ENCODE data around the gene ABLIM3. TPM values are rescaled to one million over a fixed set of nuclear protein-coding genes. Genes with fewer than 3 reads are reported as not detected.

The ABLIM3 gene
- total and polyA plus RNA-seq, 10 of the 15 experiments (the other 5 are each of a cell fraction or from before 2014, with no cell fraction given): 0.03 TPM; not detected in 9

GRCh38 chr5:149260761-149261160, 119.5 kb downstream of the ABLIM3 start:
- in situ Hi-C loops (cut with MboI) (no loop called here), intact Hi-C loops (cut with micrococcal nuclease; ENCODE audit: unreplicated experiment) (no loop called here)
- no TSS peak for BruUV-seq (replicated peaks)
- RAD21 ChIA-PET (ENCODE audit: unreplicated experiment): no interaction called here
- no peak for FAIRE-seq
- Histone ChIP-seq H3K27me3 (replicated peaks in 1 of 2; ENCODE audit: control insufficient read depth in 2 of 2, insufficient read depth in 2 of 2, low read length in 1 of 2) (no peaks in the 10 kb centered on the region; a peak in 1 of 4 replicates), H3K4me1 (ENCODE audit: control insufficient read depth, insufficient read depth, low read length) (no peaks in the 10 kb centered on the region), H3K27ac (ENCODE audit: control insufficient read depth, insufficient read depth) (no peak overlapping the region), H3K79me2 (ENCODE audit: control insufficient read depth, insufficient read depth, low read length) (no peaks in the 10 kb centered on the region), H2AFZ (ENCODE audit: control insufficient read depth, low read depth, low read length) (no peak overlapping the region), H4K20me1 (ENCODE audit: control insufficient read depth, insufficient read depth) (no peaks in the 10 kb centered on the region), H3K4me2 (ENCODE audit: control insufficient read depth, insufficient read depth) (no peak overlapping the region), H3K4me3 (no peak overlapping the region), H3K9ac (ENCODE audit: control insufficient read depth, insufficient read depth, low read length) (no peak overlapping the region), H3K36me3 (ENCODE audit: control insufficient read depth in 2 of 2, insufficient read depth in 2 of 2, low read length in 1 of 2) (no peaks in the 10 kb centered on the region), H3K9me3 (replicated peaks; ENCODE audit: control insufficient read depth, insufficient read depth, low read length) (no peaks in the 10 kb centered on the region)
- TF ChIP-seq, protein P1, sequence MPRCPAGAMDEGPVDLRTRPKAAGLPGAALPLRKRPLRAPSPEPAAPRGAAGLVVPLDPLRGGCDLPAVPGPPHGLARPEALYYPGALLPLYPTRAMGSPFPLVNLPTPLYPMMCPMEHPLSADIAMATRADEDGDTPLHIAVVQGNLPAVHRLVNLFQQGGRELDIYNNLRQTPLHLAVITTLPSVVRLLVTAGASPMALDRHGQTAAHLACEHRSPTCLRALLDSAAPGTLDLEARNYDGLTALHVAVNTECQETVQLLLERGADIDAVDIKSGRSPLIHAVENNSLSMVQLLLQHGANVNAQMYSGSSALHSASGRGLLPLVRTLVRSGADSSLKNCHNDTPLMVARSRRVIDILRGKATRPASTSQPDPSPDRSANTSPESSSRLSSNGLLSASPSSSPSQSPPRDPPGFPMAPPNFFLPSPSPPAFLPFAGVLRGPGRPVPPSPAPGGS (IDR thresholded peaks at IDR 0.05; ENCODE audit: borderline replicate concordance, insufficient read depth, low read depth, low read length, poor library complexity, severe bottlenecking): no peak
- TF ChIP-seq MEF2B (IDR thresholded peaks at IDR 0.05; ENCODE audit: partially characterized antibody, poor library complexity, severe bottlenecking): no peak
- no peak for TF ChIP-seq JUND (IDR thresholded peaks at IDR 0.05; ENCODE audit: low read depth, low read length)
- no peak for TF ChIP-seq RCOR1 (conservative IDR thresholded peaks at IDR 0.05; ENCODE audit: low read depth, low read length)
- no peak for TF ChIP-seq BMI1 (IDR thresholded peaks at IDR 0.05; ENCODE audit: borderline replicate concordance)
- no peak for TF ChIP-seq MYC (IDR thresholded peaks at IDR 0.05; ENCODE audit: insufficient read depth, insufficient read length, insufficient replicate concordance, low read length, severe bottlenecking)
- no peak for TF ChIP-seq SREBF2 (IDR thresholded peaks at IDR 0.05; ENCODE audit: low read length)
- TF ChIP-seq, protein P2, sequence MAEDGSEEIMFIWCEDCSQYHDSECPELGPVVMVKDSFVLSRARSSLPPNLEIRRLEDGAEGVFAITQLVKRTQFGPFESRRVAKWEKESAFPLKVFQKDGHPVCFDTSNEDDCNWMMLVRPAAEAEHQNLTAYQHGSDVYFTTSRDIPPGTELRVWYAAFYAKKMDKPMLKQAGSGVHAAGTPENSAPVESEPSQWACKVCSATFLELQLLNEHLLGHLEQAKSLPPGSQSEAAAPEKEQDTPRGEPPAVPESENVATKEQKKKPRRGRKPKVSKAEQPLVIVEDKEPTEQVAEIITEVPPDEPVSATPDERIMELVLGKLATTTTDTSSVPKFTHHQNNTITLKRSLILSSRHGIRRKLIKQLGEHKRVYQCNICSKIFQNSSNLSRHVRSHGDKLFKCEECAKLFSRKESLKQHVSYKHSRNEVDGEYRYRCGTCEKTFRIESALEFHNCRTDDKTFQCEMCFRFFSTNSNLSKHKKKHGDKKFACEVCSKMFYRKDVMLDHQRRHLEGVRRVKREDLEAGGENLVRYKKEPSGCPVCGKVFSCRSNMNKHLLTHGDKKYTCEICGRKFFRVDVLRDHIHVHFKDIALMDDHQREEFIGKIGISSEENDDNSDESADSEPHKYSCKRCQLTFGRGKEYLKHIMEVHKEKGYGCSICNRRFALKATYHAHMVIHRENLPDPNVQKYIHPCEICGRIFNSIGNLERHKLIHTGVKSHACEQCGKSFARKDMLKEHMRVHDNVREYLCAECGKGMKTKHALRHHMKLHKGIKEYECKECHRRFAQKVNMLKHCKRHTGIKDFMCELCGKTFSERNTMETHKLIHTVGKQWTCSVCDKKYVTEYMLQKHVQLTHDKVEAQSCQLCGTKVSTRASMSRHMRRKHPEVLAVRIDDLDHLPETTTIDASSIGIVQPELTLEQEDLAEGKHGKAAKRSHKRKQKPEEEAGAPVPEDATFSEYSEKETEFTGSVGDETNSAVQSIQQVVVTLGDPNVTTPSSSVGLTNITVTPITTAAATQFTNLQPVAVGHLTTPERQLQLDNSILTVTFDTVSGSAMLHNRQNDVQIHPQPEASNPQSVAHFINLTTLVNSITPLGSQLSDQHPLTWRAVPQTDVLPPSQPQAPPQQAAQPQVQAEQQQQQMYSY (CRISPR knock-in tag; IDR thresholded peaks at IDR 0.05): no peak
- TF ChIP-seq IKZF1 (conservative IDR thresholded peaks at IDR 0.05): no peak
- TF ChIP-seq NRF1 (conservative IDR thresholded peaks at IDR 0.05; ENCODE audit: low read depth, low read length): no peak
- TF ChIP-seq TCF7 (IDR thresholded peaks at IDR 0.05; ENCODE audit: borderline replicate concordance): no peak
- no peak for TF ChIP-seq IKZF2 (IDR thresholded peaks at IDR 0.05)
- TF ChIP-seq BACH1 (IDR thresholded peaks at IDR 0.05; ENCODE audit: borderline replicate concordance): no peak
- TF ChIP-seq SUZ12 (IDR thresholded peaks at IDR 0.05; ENCODE audit: unreplicated experiment): no peak
- no peak for TF ChIP-seq ASH2L (IDR thresholded peaks at IDR 0.05; ENCODE audit: borderline replicate concordance, low read depth)
- no peak for TF ChIP-seq HCFC1 (IDR thresholded peaks at IDR 0.05; ENCODE audit: low read length)
- TF ChIP-seq PML (IDR thresholded peaks at IDR 0.05; ENCODE audit: low read length): no peak
- no peak for ATAC-seq
- SMC1A ChIA-PET (ENCODE audit: uncharacterized antibody, unreplicated experiment): no interaction called here
- no peak for DNase-seq (ENCODE audit: low read depth, low spot score)
- WGBS (ENCODE audit: insufficient coverage, insufficient replicate concordance, low lambda C conversion rate, missing lambda C conversion rate): 0% methylated on average over 1 of the region's 1 CpG
- CTCF ChIA-PET: no interaction called here
- POLR2A ChIA-PET: no interaction called here
